Ovary (tissue), 9 donors: ENCODE data around the gene DLG5. TPM values are rescaled to one million over a fixed set of nuclear protein-coding genes. Genes with fewer than 3 reads are reported as not detected.

Experiments used
- DNase-seq, 5 donors: peaks; one replicate each; pipeline ENCODE4 v3.0.0-alpha.2; 2019 to 2020
- H3K27ac ChIP-seq, 2 donors: fragments of 200-600 bp; one replicate each; pipeline versions ENCODE4 v1.5.1 to v1.8.0; 2019 to 2022
- H3K27me3 ChIP-seq: fragments of 200-600 bp; one replicate; pipeline ENCODE4 v1.8.0; 2022
- H3K36me3 ChIP-seq: fragments of 200-600 bp; sonication (generic); one replicate; pipeline ENCODE4 v1.5.1; 2019
- H3K4me1 ChIP-seq: one replicate; pipeline ENCODE4 v1.8.1; 2013; ENCODE audit warnings: mild to moderate bottlenecking, moderate library complexity; ENCODE audit not compliant: insufficient read depth
- H3K4me3 ChIP-seq: fragments of 200-600 bp; sonication (generic); one replicate; pipeline ENCODE4 v1.5.1; 2017
- H3K9me3 ChIP-seq, 2 donors: fragments of 200-600 bp in 1 of 2; sonication (generic) in 1 of 2; one replicate each; pipeline versions ENCODE4 v1.5.1 to v1.8.1; 2013 to 2019; ENCODE audit warnings: mild to moderate bottlenecking in 1 of 2, moderate library complexity in 1 of 2
- EP300 ChIP-seq: sonication (generic); formaldehyde crosslinking; IDR thresholded peaks from one replicate; pipeline ENCODE4 v1.6.1; 2017; ENCODE audit warnings: antibody characterized with exemption
- POLR2A ChIP-seq: fragments of 450-650 bp; IDR thresholded peaks from one replicate; pipeline ENCODE4 v1.6.1; 2017; ENCODE audit warnings: antibody characterized with exemption, mild to moderate bottlenecking, moderate library complexity
- WGBS, 3 donors: extraction: QIAGEN DNeasy Blood & Tissue Kit in 1 of 3; methylation state at CpG; one replicate each; pipeline versions ENCODE4 v1.1.5 to v1.1.7; 2013 to 2017; 5-methylcytosine and 5-hydroxymethylcytosine counted together
- intact Hi-C, 4 donors: fragments of 100-400 bp; cut with DNase I; formaldehyde crosslinking; loops; one replicate each; pipeline versions ENCODE4 v1.11.0 to v1.15.1; 2022 to 2023
- polyA plus RNA-seq, 2 donors: library from polyadenylated mRNA; stranded (reverse); fragments of 200-250 nt in 1 of 2; fragments of 350-450 nt in 1 of 2; fragmentation: Illumina TruSeq in 1 of 2; extraction: RNeasy Lipid Tissue Mini Kit (QIAGEN cat#74804) in 1 of 2; gene quantifications; one replicate each; pipeline ENCODE4 v1.2.3, GENCODE V29; 2013 to 2014
- total RNA-seq, 7 donors: library from RNA; depleted of rRNA in 2 of 7; stranded (reverse); fragments of >200 nt in 2 of 7; fragmentation: NEBNext Ultra II Directional in 3 of 7; extraction: Animal tissue kit (Norgen Biotek cat#: 25700) in 3 of 7; gene quantifications; one replicate each; pipeline versions ENCODE4 v1.1.0 to v1.2.4, GENCODE V29; 2016 to 2023
- TF ChIP-seq, protein P1 (sequence below), 3 donors: fragments of 450-650 bp in 2 of 3; fragments of 200-600 bp in 1 of 3; IDR thresholded peaks; one replicate each; pipeline versions ENCODE4 v1.5.1 to v1.8.0; 2016 to 2022; ENCODE audit warnings: antibody characterized with exemption in 3 of 3, mild to moderate bottlenecking in 1 of 3
- donor health status: DM: no; HTN: no; CAD: no; lungs with moderate emphysema.
- donor health status: DM: no; HTN: no; CAD: no.
- donor health status: Bipolar disorder and iron deficiency.
- donor health status: DM: yes; HTN: yes; CAD: no.
- donor health status: DM: no; HTN: no; CAD: no.
- donor health status: DM: yes; HTN: yes; CAD: no.

DLG5 gene
- total and polyA plus RNA-seq, 9 donors = 29.1 to 71.9 (median 42.8) TPM

GRCh38 chr10:77792155-77792554 is 134.4 kb downstream of the DLG5 start:
- Histone ChIP-seq H3K27me3 (no peaks in the 10 kb centered on the region), H3K9me3 (no peaks in the 10 kb centered on the region), H3K27ac (no peak overlapping the region), H3K4me1 (no peaks in the 10 kb centered on the region), H3K4me3 (no peak overlapping the region), H3K36me3 (no peaks in the 10 kb centered on the region)
- WGBS, 3 donors = 91 to 96% (median 92%) methylated on average over 12 of the region's 12 CpGs
- TF ChIP-seq POLR2A = no peak
- no peak for TF ChIP-seq EP300
- TF ChIP-seq, protein P1, sequence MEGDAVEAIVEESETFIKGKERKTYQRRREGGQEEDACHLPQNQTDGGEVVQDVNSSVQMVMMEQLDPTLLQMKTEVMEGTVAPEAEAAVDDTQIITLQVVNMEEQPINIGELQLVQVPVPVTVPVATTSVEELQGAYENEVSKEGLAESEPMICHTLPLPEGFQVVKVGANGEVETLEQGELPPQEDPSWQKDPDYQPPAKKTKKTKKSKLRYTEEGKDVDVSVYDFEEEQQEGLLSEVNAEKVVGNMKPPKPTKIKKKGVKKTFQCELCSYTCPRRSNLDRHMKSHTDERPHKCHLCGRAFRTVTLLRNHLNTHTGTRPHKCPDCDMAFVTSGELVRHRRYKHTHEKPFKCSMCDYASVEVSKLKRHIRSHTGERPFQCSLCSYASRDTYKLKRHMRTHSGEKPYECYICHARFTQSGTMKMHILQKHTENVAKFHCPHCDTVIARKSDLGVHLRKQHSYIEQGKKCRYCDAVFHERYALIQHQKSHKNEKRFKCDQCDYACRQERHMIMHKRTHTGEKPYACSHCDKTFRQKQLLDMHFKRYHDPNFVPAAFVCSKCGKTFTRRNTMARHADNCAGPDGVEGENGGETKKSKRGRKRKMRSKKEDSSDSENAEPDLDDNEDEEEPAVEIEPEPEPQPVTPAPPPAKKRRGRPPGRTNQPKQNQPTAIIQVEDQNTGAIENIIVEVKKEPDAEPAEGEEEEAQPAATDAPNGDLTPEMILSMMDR (IDR thresholded peaks at IDR 0.05) = no peak
- intact Hi-C loops = no loop called here
- no peak for DNase-seq

- TF ChIP-seq POLR2A = no peak
- no peak overlapping the region for H3K4me3 ChIP-seq
- H3K27ac ChIP-seq = no peak overlapping the region
- WGBS, 3 donors = 46 to 59% (median 52%) methylated on average over 7 of the region's 7 CpGs
- no peaks in the 10 kb centered on the region for H3K27me3 ChIP-seq
- intact Hi-C loops = no loop called here
- no peaks in the 10 kb centered on the region for H3K36me3 ChIP-seq
- H3K9me3 ChIP-seq = no peaks in the 10 kb centered on the region
- no peaks in the 10 kb centered on the region for H3K4me1 ChIP-seq
- DNase-seq = no peak
Measured at GRCh38 chr10:77791506-77791905, 135.0 kb downstream of the DLG5 start.

GRCh38 chr10:77789861-77790260 is 136.7 kb downstream of the DLG5 start:
- Histone ChIP-seq H3K27ac (no peak overlapping the region), H3K4me1 (no peaks in the 10 kb centered on the region), H3K4me3 (no peak overlapping the region), H3K9me3 (no peaks in the 10 kb centered on the region), H3K36me3 (no peaks in the 10 kb centered on the region), H3K27me3 (no peaks in the 10 kb centered on the region)
- TF ChIP-seq POLR2A (no peak), EP300 (no peak)
- TF ChIP-seq, protein P1 (IDR thresholded peaks at IDR 0.05) = no peak
- DNase-seq = no peak
- intact Hi-C loops = no loop called here
- 95 to 96% (median 96%) methylated on average over 7 of the region's 7 CpGs for WGBS, 3 donors

DNA sequence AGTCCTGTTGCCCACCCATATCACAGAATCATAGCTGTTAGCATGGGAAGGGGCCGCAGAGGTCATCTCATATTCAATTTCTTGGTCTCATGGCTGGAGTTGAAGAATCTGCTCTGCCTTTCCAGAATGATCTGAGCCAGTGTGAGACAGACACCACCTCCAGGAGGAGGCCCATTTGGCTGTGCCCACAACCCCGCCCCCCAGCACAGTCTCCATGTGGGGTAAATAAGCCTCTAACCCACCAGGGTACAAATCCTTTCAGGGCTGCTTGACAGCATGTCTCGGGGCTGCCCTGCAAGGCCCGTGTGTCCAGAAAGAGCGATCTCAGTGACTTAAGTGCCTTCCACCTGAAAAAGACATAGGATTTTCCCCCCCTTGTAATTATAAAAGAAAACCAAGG is 137.5 kb downstream of the DLG5 start:
- intact Hi-C loops = no loop called here
- no peak for TF ChIP-seq EP300
- no peak for TF ChIP-seq POLR2A
- TF ChIP-seq, protein P1 (IDR thresholded peaks at IDR 0.05) = no peak
- Histone ChIP-seq H3K36me3 (no peaks in the 10 kb centered on the region), H3K4me1 (no peaks in the 10 kb centered on the region), H3K27me3 (no peaks in the 10 kb centered on the region), H3K9me3 (no peaks in the 10 kb centered on the region), H3K27ac (no peak overlapping the region), H3K4me3 (no peak overlapping the region)
- DNase-seq = no peak
- WGBS, 3 donors = 94 to 97% (median 96%) methylated on average over 5 of the region's 5 CpGs

- intact Hi-C loops = no loop called here
- no peak for DNase-seq
- 91 to 94% (median 93%) methylated on average over 11 of the region's 11 CpGs for WGBS, 3 donors
- Histone ChIP-seq H3K27me3 (peaks cover under 1% of the 10 kb centered on the region), H3K4me1 (no peaks in the 10 kb centered on the region), H3K9me3 (no peaks in the 10 kb centered on the region), H3K27ac (no peak overlapping the region), H3K36me3 (no peaks in the 10 kb centered on the region), H3K4me3 (no peak overlapping the region)
- TF ChIP-seq, protein P1 (IDR thresholded peaks at IDR 0.05) = no peak
- TF ChIP-seq POLR2A (no peak), EP300 (no peak)
Measured at GRCh38 chr10:77788496-77789010, 138.0 kb downstream of the DLG5 start.
